Measurements from ENCODE around the gene AGRP. TPM values are rescaled to one million over a fixed set of nuclear protein-coding genes. Genes with fewer than 3 reads are reported as not detected.

The AGRP gene, protein sequence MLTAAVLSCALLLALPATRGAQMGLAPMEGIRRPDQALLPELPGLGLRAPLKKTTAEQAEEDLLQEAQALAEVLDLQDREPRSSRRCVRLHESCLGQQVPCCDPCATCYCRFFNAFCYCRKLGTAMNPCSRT
- total RNA-seq: not detected

GRCh38 chr16:67483150-67483549, at the start of gene AGRP:
Gene AGRP, minus strand, starts transcription at chr16:67483547. Its CDS starts 149 bp downstream, at chr16:67483398.
- no peaks in the 10 kb centered on the region for H3K9me3 Mint-ChIP-seq

DNA sequence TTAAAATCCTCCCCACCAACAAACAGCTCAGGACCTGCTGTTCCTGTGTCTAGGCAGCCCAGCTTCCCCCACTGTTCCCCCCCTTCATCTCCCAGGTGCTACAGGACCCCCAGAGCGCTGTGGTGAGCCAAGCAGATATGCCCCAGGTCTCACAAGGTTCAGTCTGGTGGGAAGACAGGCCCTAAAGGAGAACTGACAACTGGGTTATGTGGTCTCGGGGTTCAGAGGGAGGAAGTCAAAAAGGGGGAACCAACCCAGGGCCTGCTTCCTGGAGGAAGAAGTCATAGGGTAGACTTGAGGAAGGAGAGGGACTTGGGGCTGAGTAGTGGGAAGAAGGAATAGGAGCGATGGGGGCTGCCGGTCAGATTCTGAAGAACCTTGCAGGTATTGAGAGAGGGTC, 47.9 kb upstream of the AGRP start:
- ChIA-PET CTCF (interaction anchor here (1.4 to 12.3 kb wide), 5 partner anchors 10 to 133 kb away, joined by 3 to 116 read pairs (median 10); partner anchors contain the start of gene CARMIL2), POLR2A (interaction anchor here (0.6 kb wide), 1 partner anchor 215 kb away, joined by 4 read pairs; no protein-coding TSS in a partner anchor)
- Mint-ChIP-seq H3K27me3 (peaks cover 59% of the 10 kb centered on the region), H3K4me1 (peaks cover 25% of the 10 kb centered on the region), H3K36me3 (ENCODE audit: low read depth) (peaks cover 3% of the 10 kb centered on the region), H3K9me3 (no peaks in the 10 kb centered on the region), H3K4me3 (no peak overlapping the region), H3K27ac (no peak overlapping the region)
- no peak for DNase-seq

More at GRCh38 chr16:67483150-67483549, at the start of gene AGRP:
- Mint-ChIP-seq H3K36me3 (ENCODE audit: low read depth) (peaks cover 14% of the 10 kb centered on the region), H3K27ac (peak within 1 kb of the TSS; percentile 97), H3K4me1 (peaks cover 26% of the 10 kb centered on the region), H3K4me3 (peak within 1 kb of the TSS; percentile 90), H3K27me3 (no peaks in the 10 kb centered on the region)
- POLR2A ChIA-PET: no interaction called here
- CTCF ChIA-PET: interaction anchor here (0.6 to 20.8 kb wide), 5 partner anchors 31 to 430 kb away, joined by 3 to 195 read pairs (median 5); no protein-coding TSS in a partner anchor
- DNase-seq: no peak

DNA sequence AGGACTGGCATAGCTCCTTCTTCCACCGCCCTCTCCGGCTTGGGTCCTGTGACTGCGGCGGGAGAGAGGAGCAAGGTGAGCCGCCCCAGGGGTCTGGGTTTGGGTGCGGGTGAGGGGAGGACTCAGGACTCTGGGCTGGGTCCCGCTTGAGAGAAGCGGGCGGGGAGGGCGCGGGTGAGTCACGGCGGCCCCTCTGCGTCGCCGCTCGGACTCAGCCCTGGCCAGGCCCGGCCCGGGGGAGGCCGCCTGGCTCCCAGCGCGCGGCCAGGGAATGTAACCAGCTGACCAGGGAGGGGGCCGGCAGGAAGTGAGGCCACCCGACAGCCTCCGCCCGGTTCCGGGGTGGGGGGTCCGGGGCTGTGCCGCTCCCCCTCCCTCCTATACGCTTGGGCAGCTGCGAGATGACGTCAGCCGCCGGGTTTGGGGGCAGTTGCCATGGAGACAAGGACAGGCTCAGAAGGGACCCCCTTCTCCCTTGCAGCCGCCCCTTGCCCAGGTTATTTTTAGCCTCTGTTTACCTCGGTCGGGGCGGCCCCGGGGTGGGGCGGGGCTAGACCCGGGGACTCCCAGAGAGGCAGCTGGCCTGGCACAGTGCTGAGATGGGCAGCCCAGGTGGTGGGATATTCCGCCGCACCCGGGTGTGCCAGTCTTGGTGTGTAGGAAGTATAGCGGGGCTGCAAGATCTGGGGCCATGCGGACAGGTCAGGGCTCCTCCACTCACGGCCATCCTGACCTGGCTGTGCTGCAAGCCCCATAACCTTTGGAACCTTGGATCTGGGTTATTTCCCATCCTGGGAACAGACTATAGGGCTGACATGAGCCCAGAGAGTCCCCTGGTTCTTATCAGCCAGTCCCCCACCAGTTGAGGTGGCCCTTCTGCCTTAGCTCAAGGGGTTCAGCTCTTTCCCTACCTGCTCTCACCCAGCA, 46.9 kb upstream of the AGRP start:
- Mint-ChIP-seq H3K36me3 (ENCODE audit: low read depth) (peaks cover 3% of the 10 kb centered on the region), H3K9me3 (no peaks in the 10 kb centered on the region), H3K27me3 (peaks cover 59% of the 10 kb centered on the region), H3K4me3 (peak overlapping the region; percentile 64), H3K4me1 (peaks cover 24% of the 10 kb centered on the region), H3K27ac (no peak overlapping the region)
- ChIA-PET POLR2A (interaction anchor here (0.6 kb wide), 1 partner anchor 216 kb away, joined by 4 read pairs; no protein-coding TSS in a partner anchor), CTCF (interaction anchor here (0.7 to 12.3 kb wide), 10 partner anchors 9 to 139 kb away, joined by 3 to 116 read pairs (median 4); partner anchors contain the start of genes ATP6V0D1, CARMIL2 and CTCF)
- DNase-seq: peak; percentile 23

DNA sequence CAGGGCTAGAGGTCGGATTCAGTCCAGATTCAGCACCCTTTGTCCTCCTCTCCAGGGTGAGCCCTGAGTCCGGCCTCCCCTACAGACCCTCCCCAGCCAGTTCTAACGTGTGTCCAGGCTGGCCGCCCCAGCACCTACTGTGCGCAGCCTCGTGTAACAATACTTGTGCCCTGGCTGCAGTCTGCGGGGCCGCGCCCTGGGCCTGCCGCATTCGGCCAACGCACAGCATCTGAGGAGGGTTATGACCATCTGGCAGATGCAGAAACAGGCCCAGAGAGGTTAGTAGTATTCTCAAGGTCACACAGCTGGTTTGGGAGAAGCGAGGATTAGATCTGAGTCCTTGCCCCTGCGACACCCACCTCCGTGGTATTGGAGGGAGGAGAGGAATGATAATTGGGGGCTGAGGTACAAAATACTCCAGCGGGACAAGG, 46.2 kb upstream of the AGRP start:
- H3K27me3 Mint-ChIP-seq: peaks cover 61% of the 10 kb centered on the region
- CTCF ChIA-PET: interaction anchor here (0.7 to 12.3 kb wide), 9 partner anchors 9 to 140 kb away, joined by 3 to 116 read pairs (median 4); partner anchors contain the start of genes ATP6V0D1, CARMIL2 and CTCF
- POLR2A ChIA-PET: no interaction called here

DNA sequence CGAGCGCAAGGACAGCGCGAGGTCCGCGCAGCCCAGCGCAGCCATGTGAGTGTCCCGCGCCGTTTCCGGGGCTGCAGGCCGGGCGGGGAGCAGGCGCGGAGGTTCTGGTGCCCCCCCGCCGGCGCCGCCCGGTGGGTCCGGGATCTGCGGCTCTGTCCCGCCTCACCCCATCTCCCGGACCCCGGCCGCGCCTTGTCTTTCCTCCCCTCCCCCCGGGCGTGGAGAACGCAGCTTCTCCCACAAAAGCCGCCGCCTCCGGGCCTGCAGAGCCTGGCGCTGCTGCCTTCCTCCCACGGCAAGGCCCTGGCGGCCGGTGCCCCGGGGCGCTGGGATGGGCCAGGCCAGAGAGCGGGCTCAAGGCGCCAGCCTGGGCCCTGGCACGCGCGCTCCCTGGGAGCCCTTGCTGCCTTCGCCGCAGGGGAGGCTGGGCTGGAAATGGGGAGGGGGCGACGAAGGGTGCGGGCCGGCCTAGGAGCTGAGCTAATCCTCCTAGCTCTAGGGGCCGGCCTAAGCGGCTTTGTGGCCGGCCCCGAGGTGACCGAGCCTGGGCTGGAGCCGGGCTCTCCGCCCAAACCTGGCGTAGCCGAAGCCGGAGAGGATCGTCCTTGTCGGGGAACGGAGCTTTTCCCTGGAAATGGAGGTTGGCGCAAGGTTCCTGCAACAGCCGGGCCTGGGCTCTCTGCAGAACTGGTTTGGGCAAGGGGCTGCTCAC, 45.7 kb upstream of the AGRP start:
- ChIA-PET CTCF (interaction anchor here (0.6 to 12.3 kb wide), 10 partner anchors 8 to 140 kb away, joined by 3 to 116 read pairs (median 4); partner anchors contain the start of genes ATP6V0D1 and CTCF), POLR2A (interaction anchor here (0.6 kb wide), 1 partner anchor 13 kb away, joined by 3 read pairs; no protein-coding TSS in a partner anchor)
- peak overlapping the region; percentile 64 for H3K4me3 Mint-ChIP-seq
- DNase-seq: peak; percentile 30
- H3K27me3 Mint-ChIP-seq: peaks cover 64% of the 10 kb centered on the region
- H3K27ac Mint-ChIP-seq: no peak overlapping the region
- H3K9me3 Mint-ChIP-seq: no peaks in the 10 kb centered on the region
- peaks cover 3% of the 10 kb centered on the region for H3K36me3 Mint-ChIP-seq (ENCODE audit: low read depth)
- H3K4me1 Mint-ChIP-seq: peaks cover 21% of the 10 kb centered on the region

More for the DNA sequence above, 46.2 kb upstream of the AGRP start:
- Mint-ChIP-seq H3K9me3 (no peaks in the 10 kb centered on the region), H3K4me1 (peaks cover 22% of the 10 kb centered on the region), H3K27ac (no peak overlapping the region), H3K36me3 (ENCODE audit: low read depth) (peaks cover 3% of the 10 kb centered on the region), H3K4me3 (peak overlapping the region; percentile 64)
- no peak for DNase-seq

DNA sequence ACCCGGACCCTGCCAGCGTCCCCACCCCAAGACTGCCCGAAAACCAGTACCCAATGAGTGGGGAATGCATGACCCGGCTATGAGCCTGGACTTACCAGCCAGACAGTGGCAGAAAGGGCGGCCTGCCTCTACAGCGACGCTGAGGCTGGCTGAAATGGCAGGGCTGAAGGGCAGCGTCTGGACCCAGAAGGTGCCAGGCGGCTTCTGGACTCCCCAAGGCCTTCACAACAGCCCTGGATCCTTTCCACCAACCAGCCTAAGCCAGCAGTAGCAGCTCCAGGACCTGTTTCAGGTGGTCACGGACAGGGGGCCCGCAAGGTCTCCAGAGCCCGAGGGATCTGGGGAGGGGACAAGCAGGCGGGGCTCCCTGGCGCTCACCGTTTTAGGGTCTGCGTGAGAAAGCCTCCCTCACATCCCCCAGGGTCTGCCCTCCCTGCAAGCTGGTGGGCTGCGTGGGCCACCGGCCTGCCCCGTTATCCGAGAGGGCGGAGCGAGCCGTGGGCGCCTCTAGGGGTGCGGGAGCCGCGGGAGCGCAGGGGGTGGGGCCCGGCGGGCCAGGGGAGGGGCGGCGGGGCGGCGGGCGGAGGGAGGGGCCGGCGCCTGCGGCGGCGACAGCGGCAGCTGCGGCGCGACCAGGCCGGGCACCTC, 45.0 kb upstream of the AGRP start, which contains the start of gene RIPOR1:
RIPOR1 (plus strand) TSS at position 608 of the 648 bp plus-strand sequence. CDS start 9,618 bp downstream, outside the sequence.
- Mint-ChIP-seq H3K4me1 (peaks cover 22% of the 10 kb centered on the region), H3K27me3 (peaks cover 64% of the 10 kb centered on the region), H3K36me3 (ENCODE audit: low read depth) (peaks cover 3% of the 10 kb centered on the region), H3K4me3 (peak within 1 kb of the TSS; percentile 64), H3K27ac (peak within 1 kb of the TSS; percentile 62), H3K9me3 (no peaks in the 10 kb centered on the region)
- POLR2A ChIA-PET: interaction anchor here (0.6 kb wide), 1 partner anchor 14 kb away, joined by 3 read pairs; no protein-coding TSS in a partner anchor
- peak; percentile 45 for DNase-seq
- CTCF ChIA-PET: interaction anchor here (0.6 to 12.3 kb wide), 4 partner anchors 8 to 34 kb away, joined by 3 to 116 read pairs (median 13); partner anchors contain the start of gene CTCF

- ChIA-PET POLR2A (no interaction called here), CTCF (interaction anchor here (0.9 to 2.0 kb wide), 11 partner anchors 10 to 290 kb away, joined by 3 to 9 read pairs (median 4); partner anchors contain the start of genes CARMIL2 and CTCF)
- Mint-ChIP-seq H3K9me3 (no peaks in the 10 kb centered on the region), H3K4me3 (no peak overlapping the region), H3K4me1 (peaks cover 29% of the 10 kb centered on the region), H3K27me3 (peaks cover 50% of the 10 kb centered on the region), H3K27ac (peak overlapping the region; percentile 78), H3K36me3 (ENCODE audit: low read depth) (peaks cover 3% of the 10 kb centered on the region)
- DNase-seq: no peak
Observed at GRCh38 chr16:67526149-67526791, 42.9 kb upstream of the AGRP start.

DNA sequence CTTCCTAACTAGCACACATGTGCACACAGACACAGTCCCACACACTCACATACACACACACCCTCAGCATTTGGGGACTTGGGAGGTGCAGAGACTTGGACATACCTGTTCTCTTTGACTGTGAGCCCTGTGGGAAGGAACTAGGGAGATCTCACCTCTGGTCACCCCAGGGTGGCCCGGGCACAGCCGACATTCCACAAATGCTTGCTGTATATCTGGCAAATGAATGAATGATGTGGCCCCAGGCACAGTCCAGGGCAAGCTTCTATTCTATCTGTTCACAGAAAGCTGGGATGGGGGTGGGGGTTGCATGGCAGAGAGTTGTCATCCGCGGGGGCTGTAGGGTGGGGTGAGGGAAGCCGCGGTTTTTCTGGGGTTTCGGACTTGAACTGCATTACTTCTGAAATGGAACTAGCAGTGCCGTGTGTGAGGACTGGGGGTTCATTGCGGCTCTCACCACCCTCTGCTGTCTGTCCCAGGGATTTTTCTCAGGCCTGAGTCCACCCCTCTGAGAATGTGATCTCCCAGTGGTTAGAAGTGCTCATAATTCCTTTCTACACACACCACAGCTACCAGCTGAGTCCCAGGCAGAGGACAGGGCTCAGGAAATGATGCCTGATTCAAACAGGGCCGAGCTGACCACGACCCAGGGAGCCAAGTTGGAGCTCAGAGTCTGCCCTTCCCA, 42.0 kb upstream of the AGRP start:
- Mint-ChIP-seq H3K36me3 (ENCODE audit: low read depth) (peaks cover 3% of the 10 kb centered on the region), H3K27me3 (peaks cover 40% of the 10 kb centered on the region), H3K4me1 (peaks cover 29% of the 10 kb centered on the region), H3K27ac (no peak overlapping the region), H3K4me3 (no peak overlapping the region), H3K9me3 (no peaks in the 10 kb centered on the region)
- ChIA-PET POLR2A (no interaction called here), CTCF (interaction anchor here (0.6 to 2.0 kb wide), 11 partner anchors 11 to 291 kb away, joined by 3 to 9 read pairs (median 4); partner anchors contain the start of genes CARMIL2 and CTCF)
- no peak for DNase-seq

- Mint-ChIP-seq H3K4me1 (peaks cover 45% of the 10 kb centered on the region), H3K9me3 (no peaks in the 10 kb centered on the region), H3K27ac (peak overlapping the region; percentile 93), H3K36me3 (ENCODE audit: low read depth) (no peaks in the 10 kb centered on the region), H3K27me3 (peaks cover 22% of the 10 kb centered on the region), H3K4me3 (peak overlapping the region; percentile 75)
- POLR2A ChIA-PET: interaction anchor here (1.0 kb wide), 1 partner anchor 139 kb away, joined by 6 read pairs; the partner anchor contains the start of gene ACD
- DNase-seq: peak; percentile 98
- CTCF ChIA-PET: interaction anchor here (0.5 to 6.1 kb wide), 90 partner anchors 11 to 741 kb away, joined by 3 to 195 read pairs (median 4); partner anchors contain the start of genes ACD, AGRP, ATP6V0D1 and C16orf86
Observed at GRCh38 chr16:67521095-67521804, 37.9 kb upstream of the AGRP start.

DNA sequence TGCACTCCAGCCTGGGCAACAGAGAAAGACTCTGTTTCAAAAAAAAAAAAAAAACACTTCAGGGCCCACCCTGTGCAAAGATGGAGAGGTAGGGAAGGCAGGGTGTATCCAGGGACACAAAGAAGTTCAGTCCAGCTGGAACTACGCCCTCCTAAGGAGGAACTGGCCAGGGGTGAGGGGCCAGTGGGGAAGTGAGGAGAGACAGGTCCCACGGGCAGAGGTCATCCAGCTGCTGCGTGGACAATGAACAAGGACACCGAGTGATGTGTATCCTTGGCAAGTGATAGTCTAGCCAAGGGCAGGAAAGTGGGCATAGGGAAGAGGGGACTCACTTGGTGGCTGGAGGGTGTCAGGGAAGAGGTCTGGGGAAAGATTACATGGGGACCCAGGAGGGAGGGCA, 35.9 kb upstream of the AGRP start:
- H3K27me3 Mint-ChIP-seq: peaks cover 7% of the 10 kb centered on the region
- no peak for DNase-seq
- POLR2A ChIA-PET: no interaction called here
- H3K36me3 Mint-ChIP-seq (ENCODE audit: low read depth): no peaks in the 10 kb centered on the region
- peak overlapping the region; percentile 62 for H3K27ac Mint-ChIP-seq
- H3K4me3 Mint-ChIP-seq: no peak overlapping the region
- H3K9me3 Mint-ChIP-seq: no peaks in the 10 kb centered on the region
- CTCF ChIA-PET: interaction anchor here (0.6 to 6.1 kb wide), 6 partner anchors 16 to 1615 kb away, joined by 3 to 195 read pairs (median 60); partner anchors contain the start of genes AGRP, ATP6V0D1 and CARMIL2
- H3K4me1 Mint-ChIP-seq: peaks cover 54% of the 10 kb centered on the region

Measured in activated CD4-positive, alpha-beta T cell treated with anti-CD3 and anti-CD28 coated beads, Interleukin-2, amount 10 ng/mL, durations not matched to agents 7 days and 5 days (primary cell).